ENCODE measurements around the gene SHISA3.

- TF ChIP-seq CTCF (tag by site-specific recombination; IDR thresholded peaks at IDR 0.05) (no peak), ZBTB10 (tag by site-specific recombination; IDR thresholded peaks at IDR 0.05) (no peak)
These were observed at the start of gene SHISA3 for GRCh38 chr4:42396752-42397634.
